GM21529 (cell line): ENCODE results near the gene SLC23A1.
A peak's percentile ranks its signal among the peaks of the same experiment; 100 is the strongest.
"Not testable (repeated sequence)": the region's sequence is repeated elsewhere in the genome, so short reads cannot be mapped to it uniquely, and the experiment has no call there.

Source experiments
- ATAC-seq: cut with Tn5 transposase; IDR thresholded peaks from one replicate; pipeline ENCODE4 v1.9.1; 2021; ENCODE audit not compliant: unreplicated experiment

SLC23A1 gene

DNA sequence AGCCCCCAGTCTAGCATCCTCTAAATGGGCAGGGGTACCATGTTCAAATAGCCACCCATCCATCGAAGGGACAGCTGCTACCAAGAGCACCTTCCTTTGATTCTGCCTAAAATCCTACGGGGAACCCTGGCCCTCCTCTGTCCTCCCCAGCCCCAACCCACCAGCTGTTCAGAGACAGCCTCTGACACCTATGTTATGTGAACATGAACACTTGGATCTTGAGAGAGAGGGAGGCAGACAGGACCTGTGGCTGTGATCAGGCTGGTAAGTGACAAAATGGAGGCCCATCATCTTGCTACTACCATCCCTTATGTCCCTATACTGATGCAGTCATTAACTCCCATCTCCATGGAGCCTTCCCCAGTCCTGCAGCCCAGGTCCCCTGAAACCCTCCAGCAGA, 8.2 kb downstream of the SLC23A1 start:
- no peak for ATAC-seq

GRCh38 chr5:139371482-139372435, 11.3 kb downstream of the SLC23A1 start:
- ATAC-seq: no peak

GRCh38 chr5:139369181-139369580, 13.9 kb downstream of the SLC23A1 start:
- no peak for ATAC-seq

- ATAC-seq: no peak
Observed at GRCh38 chr5:139368613-139369012, 14.5 kb downstream of the SLC23A1 start.

GRCh38 chr5:139364466-139364865, 18.6 kb downstream of the SLC23A1 start:
- ATAC-seq: no peak

DNA sequence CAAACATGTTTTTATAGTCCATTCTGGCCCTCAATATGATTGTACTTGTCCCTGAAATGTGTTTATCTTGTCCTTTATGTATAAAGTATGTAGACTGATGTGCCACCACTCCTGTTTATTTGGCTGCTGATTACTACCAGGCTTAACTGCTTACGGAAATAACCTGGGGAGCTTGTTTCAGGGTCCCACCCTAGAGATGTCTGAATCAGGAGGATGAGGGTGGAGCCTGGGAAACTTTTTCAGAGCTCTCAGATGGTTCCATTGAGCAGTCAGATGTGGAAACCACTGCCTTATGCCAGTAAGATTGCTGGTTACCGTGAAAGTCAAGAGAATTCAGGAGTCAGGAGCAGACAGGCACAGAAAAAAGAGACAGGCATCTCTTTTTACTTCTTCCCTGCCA, 19.2 kb downstream of the SLC23A1 start:
- ATAC-seq: no peak

- no peak for ATAC-seq
Observed at GRCh38 chr5:139361835-139362429, 21.2 kb downstream of the SLC23A1 start.

DNA sequence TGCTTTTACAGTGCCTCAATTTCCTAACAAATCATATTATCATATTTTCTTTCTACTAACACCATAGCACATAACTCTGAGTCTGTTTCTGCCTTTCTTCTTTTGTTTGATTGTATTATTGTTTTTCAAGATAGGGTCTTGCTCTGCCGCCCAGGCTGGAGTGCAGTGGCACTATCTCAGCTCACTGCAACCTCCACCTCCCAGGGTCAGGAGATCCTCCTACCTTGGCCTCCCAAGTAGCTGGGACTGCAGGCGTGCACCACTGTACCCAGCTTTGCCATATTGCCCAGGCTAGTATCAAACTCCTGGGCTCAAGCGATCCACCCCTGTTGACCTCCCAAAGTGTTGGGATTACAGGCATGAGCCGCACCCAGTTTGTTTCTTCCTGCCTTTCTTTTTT, 22.7 kb downstream of the SLC23A1 start:
- ATAC-seq: no peak

DNA sequence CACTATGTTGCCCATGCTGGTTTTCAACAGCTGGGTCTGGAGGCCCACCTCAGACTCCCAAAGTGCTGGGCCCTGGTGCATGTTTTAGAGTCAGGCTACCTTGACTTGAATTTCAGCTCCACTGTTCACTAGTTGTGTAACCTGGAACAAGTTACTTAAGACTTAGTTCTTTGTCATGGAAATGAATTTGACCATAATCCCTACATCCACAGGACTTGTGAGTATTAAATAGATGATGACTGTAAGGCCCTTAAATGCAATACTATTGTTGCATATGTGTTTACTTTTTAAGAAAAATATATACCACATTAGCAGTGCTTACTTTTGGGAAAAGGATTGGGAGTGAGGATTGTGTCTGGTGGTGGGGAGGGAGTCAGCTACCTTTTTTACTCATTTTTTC, 25.0 kb downstream of the SLC23A1 start:
- no peak for ATAC-seq

GRCh38 chr5:139355900-139356299, 27.2 kb downstream of the SLC23A1 start:
- not testable (repeated sequence) for ATAC-seq

GRCh38 chr5:139354186-139354585, 28.9 kb downstream of the SLC23A1 start:
- ATAC-seq: no peak

DNA sequence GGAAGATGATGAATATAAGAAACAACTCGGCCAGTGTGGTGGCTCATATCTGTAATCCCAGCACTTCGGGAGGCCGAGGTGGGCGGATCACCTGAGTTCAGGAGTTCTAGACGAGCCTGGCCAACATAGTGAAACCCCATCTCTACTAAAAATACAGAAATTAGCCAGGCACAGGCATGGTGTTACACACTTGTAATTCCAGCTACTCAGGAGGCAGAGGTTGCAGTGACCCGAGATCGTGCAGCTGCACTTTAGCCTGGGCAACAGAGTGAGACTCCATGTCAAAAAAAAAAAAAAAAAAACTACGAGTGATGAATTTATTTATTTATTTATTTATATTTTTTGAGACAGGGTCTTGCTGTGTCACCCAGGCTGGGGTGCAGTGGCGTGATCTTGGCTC, 35.2 kb downstream of the SLC23A1 start:
- not testable (repeated sequence) for ATAC-seq

GRCh38 chr5:139345442-139345841, 37.7 kb downstream of the SLC23A1 start:
- not testable (repeated sequence) for ATAC-seq

- no peak for ATAC-seq
Observed at GRCh38 chr5:139344177-139344576, 38.9 kb downstream of the SLC23A1 start.

- ATAC-seq: no peak
Observed at GRCh38 chr5:139343476-139343875, 39.6 kb downstream of the SLC23A1 start.

DNA sequence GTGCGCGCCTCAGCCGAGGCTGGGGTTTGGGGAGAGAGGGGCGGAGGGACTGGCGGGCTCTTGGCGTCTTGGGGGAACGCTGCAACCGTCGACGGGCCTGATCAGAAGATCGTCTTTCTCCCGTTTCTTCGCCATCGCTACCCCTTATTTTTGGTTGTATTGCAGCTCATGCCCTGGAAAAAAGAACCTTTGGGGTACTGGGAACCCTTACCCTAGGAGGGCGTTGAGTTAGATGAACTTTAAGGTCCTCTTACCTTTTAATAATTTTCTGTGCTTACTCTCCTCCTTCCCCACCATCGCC, 40.7 kb downstream of the SLC23A1 start:
- ATAC-seq: peak; percentile 47

DNA sequence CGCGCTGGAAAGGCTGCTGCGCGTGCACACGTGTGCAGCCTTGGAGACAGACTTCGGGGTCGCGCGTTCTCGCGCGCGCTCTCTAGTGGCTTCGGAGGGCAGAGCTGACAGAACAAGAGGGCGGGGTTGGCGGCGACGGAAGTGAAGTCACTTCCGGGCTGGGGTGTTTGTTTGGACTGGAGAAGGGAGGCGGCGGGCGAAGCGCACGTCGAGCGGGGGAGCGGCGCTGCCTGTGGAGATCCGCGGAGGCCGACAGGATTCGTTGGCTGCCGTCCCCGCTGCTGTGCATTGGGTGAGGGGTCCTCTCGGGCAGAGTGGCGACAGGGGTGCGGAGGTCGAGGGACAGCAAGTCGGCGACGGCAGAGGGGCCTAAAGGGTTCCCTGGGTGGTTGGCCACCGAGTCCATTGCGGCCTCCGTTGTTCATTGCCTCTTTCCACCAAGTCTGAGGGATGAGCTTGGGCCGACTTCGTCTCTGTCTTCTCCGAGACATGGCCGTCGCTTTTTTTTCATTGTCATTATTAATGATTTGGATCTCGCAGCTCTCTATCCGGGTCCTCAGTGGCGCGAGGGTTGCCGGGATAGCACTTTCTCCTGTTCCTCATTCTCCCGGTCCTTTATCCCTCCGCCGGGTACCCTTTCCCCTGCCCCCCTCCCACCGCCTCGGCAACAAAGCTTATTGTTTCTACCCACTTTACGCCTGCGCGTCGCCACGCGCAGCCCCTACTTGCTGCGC, 41.2 kb downstream of the SLC23A1 start, which contains the start of gene PAIP2:
Gene PAIP2, plus strand, starts transcription at position 166 of the 734 bp plus-strand sequence. CDS start 21,931 bp downstream, outside the sequence.
- peak; percentile 95 for ATAC-seq

DNA sequence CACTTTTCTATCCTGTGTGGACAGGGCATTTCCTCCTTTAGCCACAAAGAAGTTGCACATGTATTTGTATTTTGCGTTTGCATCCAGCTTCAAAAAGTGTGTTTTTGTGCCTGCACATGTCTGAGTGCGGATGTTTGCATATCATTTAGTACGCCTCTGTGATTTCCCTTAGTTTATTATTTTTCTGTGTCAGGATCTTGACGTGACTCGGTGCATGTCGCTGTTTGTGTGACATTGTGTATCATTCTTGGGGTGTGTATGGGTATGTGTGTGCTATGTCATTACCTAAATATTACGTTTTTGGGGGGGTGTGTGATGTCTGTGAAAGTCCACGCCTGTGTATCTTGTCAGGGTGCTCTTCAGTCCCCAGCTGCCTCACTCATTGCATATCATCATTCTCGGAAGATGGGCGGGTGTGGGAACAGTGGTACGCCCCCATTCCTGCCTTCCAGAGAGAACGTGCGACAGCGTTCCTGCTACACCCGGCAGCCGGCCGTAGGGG, 41.9 kb downstream of the SLC23A1 start:
- peak; percentile 19 for ATAC-seq

DNA sequence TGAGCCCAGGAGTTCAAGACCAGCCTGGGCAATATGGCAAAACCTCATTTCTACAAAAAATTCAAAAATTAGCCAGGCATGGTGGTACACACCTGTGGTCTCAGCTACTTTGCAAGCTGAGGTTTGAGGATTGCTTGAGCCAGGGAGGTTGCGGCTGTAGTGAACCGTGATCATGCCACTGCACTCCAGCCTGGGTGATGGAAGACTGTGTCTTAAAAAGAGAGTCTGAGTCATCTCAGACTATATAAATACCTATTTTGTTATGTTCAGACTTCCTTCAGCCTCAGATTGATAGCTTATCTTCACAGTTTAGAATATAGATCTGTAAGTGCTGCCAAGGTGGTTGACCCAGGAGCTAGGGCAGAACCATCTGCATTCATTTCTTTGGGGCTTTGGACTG, 43.0 kb downstream of the SLC23A1 start:
- ATAC-seq: no peak

DNA sequence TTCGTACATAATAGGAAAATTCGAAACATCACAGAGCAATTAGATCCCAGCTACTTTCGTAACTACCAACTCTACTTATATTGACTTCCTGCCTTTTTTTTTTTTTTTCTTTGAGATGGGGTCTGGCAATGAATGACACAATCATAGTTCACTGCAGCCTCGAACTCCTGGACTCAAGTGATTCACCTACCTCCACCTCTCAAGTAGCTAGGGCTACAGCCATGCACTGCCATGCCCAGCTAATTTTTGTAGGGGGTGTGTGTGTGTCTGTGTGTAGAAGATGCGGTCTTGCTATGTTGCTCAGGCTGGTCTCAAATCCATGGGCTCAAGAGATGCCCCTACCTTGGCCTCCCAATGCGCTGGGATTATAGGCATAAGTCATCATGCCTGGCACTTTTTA, 47.3 kb downstream of the SLC23A1 start:
- no peak for ATAC-seq
